Measurements from ENCODE around the gene CSNK1D.

GRCh38 chr17:82202981-82203380 lies 70.5 kb downstream of the CSNK1D start:
- TF ChIP-seq CTCF (IDR thresholded peaks at IDR 0.05) (no peak), POLR2A (IDR thresholded peaks at IDR 0.05) (no peak)

Data from adrenal gland (tissue), 5 donors.